Tongue (tissue), 1 donor: ENCODE data around the gene GLUD2. TPM values are rescaled to one million over a fixed set of nuclear protein-coding genes. Genes with fewer than 3 reads are reported as not detected.

ENCODE experiments used
- total RNA-seq: library from RNA; depleted of rRNA; stranded (reverse); fragments of >200 nt; gene quantifications from one replicate; pipeline ENCODE4 v1.2.3, GENCODE V29; 2014

The GLUD2 gene
- total RNA-seq, 1 donor from 2014 or later = 2.8 TPM

Other genes with a start within 250 kb of the GLUD2 start
- not detected for gene CT47B1, start 171.7 kb upstream of the GLUD2 start, total RNA-seq
- gene CT47A11, start 110.5 kb upstream of the GLUD2 start, total RNA-seq = not detected
- gene CT47A10, start 105.6 kb upstream of the GLUD2 start, total RNA-seq = not detected
- not detected for gene CT47A9, start 100.7 kb upstream of the GLUD2 start, total RNA-seq
- gene CT47A8, start 95.9 kb upstream of the GLUD2 start, total RNA-seq = not detected
- not detected for gene CT47A7, start 91.0 kb upstream of the GLUD2 start, total RNA-seq
- gene CT47A6, start 86.1 kb upstream of the GLUD2 start, total RNA-seq = not detected
- gene CT47A5, start 81.3 kb upstream of the GLUD2 start, total RNA-seq = not detected
- not detected for gene CT47A4, start 76.4 kb upstream of the GLUD2 start, total RNA-seq
- gene CT47A3, start 71.5 kb upstream of the GLUD2 start, total RNA-seq = not detected
- gene CT47A2, start 66.7 kb upstream of the GLUD2 start, total RNA-seq = not detected
- gene CT47A1, start 61.9 kb upstream of the GLUD2 start, total RNA-seq = not detected